ENCODE results near the gene FNDC11. TPM values are rescaled to one million over a fixed set of nuclear protein-coding genes. Genes with fewer than 3 reads are reported as not detected.

FNDC11 gene
- total and polyA plus RNA-seq, 2 of the 13 experiments (the other 11 are each of a cell fraction or from before 2014, with no cell fraction given) = 0.07 TPM; not detected in 1

- peak; percentile 82 for TF ChIP-seq MED1 (CRISPR knock-in tag; IDR thresholded peaks at IDR 0.05)
- peak; percentile 79; the same call in 1 of the 2 replicates for TF ChIP-seq MAF1 (CRISPR knock-in tag; IDR thresholded peaks at IDR 0.05; ENCODE audit: borderline replicate concordance)
- TF ChIP-seq RNF2 (conservative IDR thresholded peaks at IDR 0.05; ENCODE audit: low read depth) = no peak; the same call in 1 of the 2 replicates
- TF ChIP-seq ZSCAN12 (CRISPR knock-in tag; IDR thresholded peaks at IDR 0.05) = 0 out of 2 replicates have a peak, but pooled peaks have one; percentile 88
- TF ChIP-seq ZBTB34 (CRISPR knock-in tag; IDR thresholded peaks at IDR 0.05) = peak; percentile 76; the same call in 1 of the 2 replicates
- TF ChIP-seq CREM (IDR thresholded peaks at IDR 0.05) = no peak
- TF ChIP-seq CREM (CRISPR knock-in tag; IDR thresholded peaks at IDR 0.05) = no peak
- TF ChIP-seq REPIN1 (CRISPR knock-in tag; IDR thresholded peaks at IDR 0.05; ENCODE audit: borderline replicate concordance, low read depth) = peak; percentile 97; the same call in 1 of the 2 replicates
- no peak; the same call in 1 of the 2 replicates for TF ChIP-seq ELK4 (CRISPR knock-in tag; IDR thresholded peaks at IDR 0.05; ENCODE audit: borderline replicate concordance)
- no peak for TF ChIP-seq ZNF234 (CRISPR knock-in tag; conservative IDR thresholded peaks at IDR 0.05)
- peak; percentile 92 for TF ChIP-seq RBM39 (IDR thresholded peaks at IDR 0.05; ENCODE audit: low read depth, low read length, poor library complexity, severe bottlenecking)
- TF ChIP-seq ASH2L (IDR thresholded peaks at IDR 0.05; ENCODE audit: insufficient read length, low read depth, low read length) = no peak
- TF ChIP-seq ZNF343 (CRISPR knock-in tag; IDR thresholded peaks at IDR 0.05) = peak; percentile 86
- TF ChIP-seq ZNF547 (CRISPR knock-in tag; IDR thresholded peaks at IDR 0.05) = peak; percentile 79; the same call in 1 of the 2 replicates
- peak; percentile 86 for TF ChIP-seq TARDBP (CRISPR knock-in tag; IDR thresholded peaks at IDR 0.05)
- TF ChIP-seq TBP (CRISPR knock-in tag; IDR thresholded peaks at IDR 0.05) = 0 out of 2 replicates have a peak, but pooled peaks have one; percentile 53
- no peak; the same call in 1 of the 2 replicates for TF ChIP-seq ZNF3 (CRISPR knock-in tag; IDR thresholded peaks at IDR 0.05)
- no peak for TF ChIP-seq ZMYM4 (CRISPR knock-in tag; IDR thresholded peaks at IDR 0.05)
- peak; percentile 89; the same call in 1 of the 2 replicates for TF ChIP-seq TFAP4 (IDR thresholded peaks at IDR 0.05; ENCODE audit: borderline replicate concordance, low read depth)
- TF ChIP-seq ZNF282 (IDR thresholded peaks at IDR 0.05; ENCODE audit: partially characterized antibody) = no peak
- TF ChIP-seq FOXK1 (CRISPR knock-in tag; IDR thresholded peaks at IDR 0.05; ENCODE audit: borderline replicate concordance, low read depth) = no peak; the same call in 1 of the 2 replicates
- TF ChIP-seq SNAI1 (CRISPR knock-in tag; IDR thresholded peaks at IDR 0.05; ENCODE audit: borderline replicate concordance) = no peak
- peak; percentile 56; the same call in 1 of the 2 replicates for TF ChIP-seq ZNF552 (CRISPR knock-in tag; IDR thresholded peaks at IDR 0.05; ENCODE audit: borderline replicate concordance)
- TF ChIP-seq MTF2 (CRISPR knock-in tag; IDR thresholded peaks at IDR 0.05; ENCODE audit: borderline replicate concordance) = no peak; the same call in none of the 2 replicates
- no peak for TF ChIP-seq TRIM22 (IDR thresholded peaks at IDR 0.05)
- TF ChIP-seq ZNF331 (CRISPR knock-in tag; IDR thresholded peaks at IDR 0.05) = peak; percentile 71; the same call in 1 of the 2 replicates
- TF ChIP-seq ZNF143 (CRISPR knock-in tag; IDR thresholded peaks at IDR 0.05) = peak; percentile 58
- no peak for TF ChIP-seq FOXK2 (IDR thresholded peaks at IDR 0.05)
These were observed 16.3 kb upstream of the FNDC11 start (continued) for GRCh38 chr20:63537525-63538203.

All from HepG2 (cell line).